NCI-H1694 treated with DMSO at 0.1 percent for 48 hours (cell line): ENCODE data around the gene REEP2.
"Not testable (repeated sequence)": the region's sequence is repeated elsewhere in the genome, so short reads cannot be mapped to it uniquely, and the experiment has no call there.

Source experiments
- DNase-seq: peaks from one replicate; lab custom pipeline; 2025; lab: John Stamatoyannopoulos, UW

The REEP2 gene

DNA sequence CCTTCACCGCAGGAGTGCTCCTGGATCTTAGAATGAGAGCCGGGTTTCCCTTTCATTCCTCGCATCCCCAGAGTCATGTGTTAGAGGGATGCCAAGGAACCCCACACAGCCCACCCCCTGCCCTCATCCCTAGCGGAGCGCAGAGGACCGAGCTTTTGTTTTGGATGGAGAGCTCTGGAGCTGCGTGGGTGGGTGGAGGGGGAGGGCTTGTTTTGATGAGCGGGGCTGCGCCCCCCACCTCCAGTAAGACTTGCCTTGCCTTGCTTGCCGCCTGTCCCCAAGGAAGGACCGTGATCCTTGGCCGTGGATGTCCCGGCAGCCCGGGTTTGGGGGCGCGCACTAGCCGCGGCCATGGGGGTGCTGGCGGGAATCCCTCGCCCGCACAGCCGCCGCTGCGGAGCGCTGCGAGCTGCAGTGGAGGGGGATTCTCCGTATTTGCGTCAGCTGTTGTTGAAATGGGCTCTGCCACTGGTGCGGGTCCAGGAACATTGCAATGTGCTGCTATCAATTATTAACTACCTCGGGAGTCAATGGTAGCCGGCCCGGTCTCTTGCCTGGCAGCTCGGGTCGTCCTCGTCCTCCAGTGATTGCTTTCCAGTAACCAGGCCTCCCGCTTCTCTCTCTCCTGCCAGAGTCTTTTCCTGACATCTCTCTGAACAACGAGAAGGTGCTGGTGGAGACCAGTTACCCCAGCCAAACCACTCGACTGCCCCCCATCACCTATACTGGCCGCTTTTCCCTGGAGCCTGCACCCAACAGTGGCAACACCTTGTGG, 27.5 kb downstream of the REEP2 start:
- no peak for DNase-seq

DNA sequence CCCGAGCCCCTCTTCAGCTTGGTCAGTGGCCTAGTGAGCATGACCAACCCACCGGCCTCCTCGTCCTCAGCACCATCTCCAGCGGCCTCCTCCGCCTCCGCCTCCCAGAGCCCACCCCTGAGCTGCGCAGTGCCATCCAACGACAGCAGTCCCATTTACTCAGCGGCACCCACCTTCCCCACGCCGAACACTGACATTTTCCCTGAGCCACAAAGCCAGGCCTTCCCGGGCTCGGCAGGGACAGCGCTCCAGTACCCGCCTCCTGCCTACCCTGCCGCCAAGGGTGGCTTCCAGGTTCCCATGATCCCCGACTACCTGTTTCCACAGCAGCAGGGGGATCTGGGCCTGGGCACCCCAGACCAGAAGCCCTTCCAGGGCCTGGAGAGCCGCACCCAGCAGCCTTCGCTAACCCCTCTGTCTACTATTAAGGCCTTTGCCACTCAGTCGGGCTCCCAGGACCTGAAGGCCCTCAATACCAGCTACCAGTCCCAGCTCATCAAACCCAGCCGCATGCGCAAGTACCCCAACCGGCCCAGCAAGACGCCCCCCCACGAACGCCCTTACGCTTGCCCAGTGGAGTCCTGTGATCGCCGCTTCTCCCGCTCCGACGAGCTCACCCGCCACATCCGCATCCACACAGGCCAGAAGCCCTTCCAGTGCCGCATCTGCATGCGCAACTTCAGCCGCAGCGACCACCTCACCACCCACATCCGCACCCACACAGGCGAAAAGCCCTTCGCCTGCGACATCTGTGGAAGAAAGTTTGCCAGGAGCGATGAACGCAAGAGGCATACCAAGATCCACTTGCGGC, 28.2 kb downstream of the REEP2 start:
- no peak for DNase-seq

DNA sequence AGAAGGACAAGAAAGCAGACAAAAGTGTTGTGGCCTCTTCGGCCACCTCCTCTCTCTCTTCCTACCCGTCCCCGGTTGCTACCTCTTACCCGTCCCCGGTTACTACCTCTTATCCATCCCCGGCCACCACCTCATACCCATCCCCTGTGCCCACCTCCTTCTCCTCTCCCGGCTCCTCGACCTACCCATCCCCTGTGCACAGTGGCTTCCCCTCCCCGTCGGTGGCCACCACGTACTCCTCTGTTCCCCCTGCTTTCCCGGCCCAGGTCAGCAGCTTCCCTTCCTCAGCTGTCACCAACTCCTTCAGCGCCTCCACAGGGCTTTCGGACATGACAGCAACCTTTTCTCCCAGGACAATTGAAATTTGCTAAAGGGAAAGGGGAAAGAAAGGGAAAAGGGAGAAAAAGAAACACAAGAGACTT, 28.9 kb downstream of the REEP2 start:
- no peak for DNase-seq

DNA sequence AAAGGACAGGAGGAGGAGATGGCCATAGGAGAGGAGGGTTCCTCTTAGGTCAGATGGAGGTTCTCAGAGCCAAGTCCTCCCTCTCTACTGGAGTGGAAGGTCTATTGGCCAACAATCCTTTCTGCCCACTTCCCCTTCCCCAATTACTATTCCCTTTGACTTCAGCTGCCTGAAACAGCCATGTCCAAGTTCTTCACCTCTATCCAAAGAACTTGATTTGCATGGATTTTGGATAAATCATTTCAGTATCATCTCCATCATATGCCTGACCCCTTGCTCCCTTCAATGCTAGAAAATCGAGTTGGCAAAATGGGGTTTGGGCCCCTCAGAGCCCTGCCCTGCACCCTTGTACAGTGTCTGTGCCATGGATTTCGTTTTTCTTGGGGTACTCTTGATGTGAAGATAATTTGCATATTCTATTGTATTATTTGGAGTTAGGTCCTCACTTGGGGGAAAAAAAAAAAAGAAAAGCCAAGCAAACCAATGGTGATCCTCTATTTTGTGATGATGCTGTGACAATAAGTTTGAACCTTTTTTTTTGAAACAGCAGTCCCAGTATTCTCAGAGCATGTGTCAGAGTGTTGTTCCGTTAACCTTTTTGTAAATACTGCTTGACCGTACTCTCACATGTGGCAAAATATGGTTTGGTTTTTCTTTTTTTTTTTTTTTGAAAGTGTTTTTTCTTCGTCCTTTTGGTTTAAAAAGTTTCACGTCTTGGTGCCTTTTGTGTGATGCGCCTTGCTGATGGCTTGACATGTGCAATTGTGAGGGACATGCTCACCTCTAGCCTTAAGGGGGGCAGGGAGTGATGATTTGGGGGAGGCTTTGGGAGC, 29.5 kb downstream of the REEP2 start:
- no peak for DNase-seq

DNA sequence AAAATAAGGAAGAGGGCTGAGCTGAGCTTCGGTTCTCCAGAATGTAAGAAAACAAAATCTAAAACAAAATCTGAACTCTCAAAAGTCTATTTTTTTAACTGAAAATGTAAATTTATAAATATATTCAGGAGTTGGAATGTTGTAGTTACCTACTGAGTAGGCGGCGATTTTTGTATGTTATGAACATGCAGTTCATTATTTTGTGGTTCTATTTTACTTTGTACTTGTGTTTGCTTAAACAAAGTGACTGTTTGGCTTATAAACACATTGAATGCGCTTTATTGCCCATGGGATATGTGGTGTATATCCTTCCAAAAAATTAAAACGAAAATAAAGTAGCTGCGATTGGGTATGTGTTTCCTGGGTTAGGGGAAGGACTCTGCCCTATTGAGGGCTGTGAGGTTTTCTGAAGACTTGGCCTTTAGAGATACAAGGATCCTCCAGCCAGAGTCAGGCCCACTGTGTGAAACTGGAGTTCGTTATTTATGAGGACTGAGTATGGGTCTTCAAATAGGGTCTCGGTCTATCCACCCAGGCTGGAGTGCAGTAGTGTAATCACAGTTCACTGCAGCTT, 30.2 kb downstream of the REEP2 start:
- DNase-seq: no peak

DNA sequence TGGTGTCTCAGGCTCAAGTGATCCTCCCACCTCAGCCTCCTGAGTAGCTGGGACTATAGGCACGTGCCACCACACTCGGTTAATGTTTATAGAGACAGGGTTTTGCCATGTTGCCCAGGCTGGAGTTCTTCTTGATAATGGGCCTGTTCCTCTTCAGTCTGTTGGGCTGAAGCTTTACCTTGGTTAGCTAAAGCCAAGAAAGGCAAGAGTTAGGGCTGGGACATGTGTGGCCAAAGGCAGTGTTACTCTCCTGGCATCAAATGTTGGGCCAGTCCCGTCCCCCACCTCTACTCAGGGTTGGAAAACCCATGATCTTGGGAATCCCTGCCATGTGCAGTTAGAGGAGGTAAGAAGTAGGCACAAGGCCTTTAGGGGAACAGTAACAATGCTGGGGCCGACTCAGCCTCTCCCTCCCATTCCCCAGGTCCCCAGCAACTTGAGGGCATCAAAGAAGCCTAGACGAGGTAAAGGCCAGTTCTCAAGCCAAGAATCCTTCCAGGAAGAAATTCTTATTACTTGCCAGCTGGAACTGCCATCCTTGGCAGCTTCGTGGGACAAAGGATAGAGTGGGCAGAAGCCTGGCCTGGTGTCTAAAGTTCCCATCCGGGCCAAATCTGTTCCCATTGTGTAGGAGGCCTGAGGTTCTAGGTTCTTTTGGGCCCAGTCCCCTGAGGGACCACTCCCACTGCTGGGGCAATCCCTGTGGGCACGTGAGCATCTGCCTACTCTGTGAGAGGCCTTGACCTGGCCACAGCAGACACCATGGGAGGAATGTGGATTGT, 30.9 kb downstream of the REEP2 start:
- DNase-seq: no peak

DNA sequence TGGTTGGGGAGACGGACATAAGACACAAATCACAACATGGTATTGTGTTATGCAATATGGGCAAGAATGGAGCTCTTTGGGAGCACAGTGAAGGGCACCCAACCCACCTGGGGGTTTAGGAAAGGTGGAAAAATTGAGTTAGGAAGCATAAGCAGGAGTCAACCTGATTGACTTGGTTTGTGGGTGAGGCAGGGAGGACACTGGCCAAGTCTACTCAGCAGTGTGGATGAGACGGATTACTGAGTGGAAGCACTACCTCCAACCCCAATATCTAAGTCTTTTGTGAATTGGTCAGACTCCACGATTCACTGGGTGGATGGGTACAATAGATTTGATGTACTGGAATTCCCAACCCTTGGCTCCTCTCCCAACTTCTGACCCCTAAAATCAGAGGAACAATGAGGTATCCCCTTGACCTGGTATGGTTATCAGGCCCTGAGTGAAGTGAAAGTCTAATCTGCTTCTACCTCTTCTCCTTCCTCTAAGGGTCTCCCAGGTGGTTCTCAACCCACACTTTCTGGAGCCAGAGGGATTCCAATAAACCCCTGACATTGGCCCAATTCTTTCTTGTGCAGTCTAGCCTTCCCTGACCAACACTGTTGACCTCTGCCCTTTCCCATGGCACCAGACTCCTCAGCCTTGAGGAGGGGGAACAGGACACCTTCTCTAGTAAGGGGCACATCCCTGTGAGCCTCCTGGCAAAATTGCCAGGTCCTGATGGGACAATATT, 31.6 kb downstream of the REEP2 start:
- DNase-seq: no peak

DNA sequence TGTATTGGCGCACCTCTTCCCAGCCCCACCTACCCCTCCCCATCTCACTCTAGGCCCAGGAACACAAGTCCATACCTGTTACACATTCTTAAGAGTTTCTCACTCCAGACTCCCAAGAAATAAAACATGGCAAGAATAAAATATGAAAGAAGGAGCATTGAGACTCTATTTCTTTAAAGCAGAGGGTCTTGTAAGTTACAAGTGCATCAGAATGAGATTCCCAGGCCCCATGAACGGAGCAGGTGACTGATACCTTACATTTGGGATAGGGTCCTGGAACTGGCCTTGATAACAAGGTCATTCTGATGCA, 32.1 kb downstream of the REEP2 start:
- DNase-seq: no peak

DNA sequence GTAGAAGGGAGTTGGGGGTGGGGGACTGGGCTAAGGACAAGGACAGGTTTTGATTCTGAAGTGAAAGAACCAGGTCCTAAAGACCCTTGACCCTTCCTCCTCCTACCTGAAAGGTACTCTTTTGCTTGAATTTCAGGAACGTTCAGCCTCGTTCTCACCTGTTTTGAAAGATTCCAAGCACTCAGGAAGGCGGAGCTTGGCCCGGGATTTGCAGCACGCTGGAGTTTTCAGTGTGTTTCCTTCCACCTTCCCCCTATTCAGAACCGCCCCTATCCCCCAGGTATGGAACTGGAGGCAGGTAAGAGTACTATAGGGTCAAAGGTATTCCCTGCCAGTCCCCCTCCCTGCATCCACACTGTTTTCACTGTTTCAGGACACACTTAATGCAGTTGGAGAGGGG, 33.5 kb downstream of the REEP2 start:
- DNase-seq: no peak

DNA sequence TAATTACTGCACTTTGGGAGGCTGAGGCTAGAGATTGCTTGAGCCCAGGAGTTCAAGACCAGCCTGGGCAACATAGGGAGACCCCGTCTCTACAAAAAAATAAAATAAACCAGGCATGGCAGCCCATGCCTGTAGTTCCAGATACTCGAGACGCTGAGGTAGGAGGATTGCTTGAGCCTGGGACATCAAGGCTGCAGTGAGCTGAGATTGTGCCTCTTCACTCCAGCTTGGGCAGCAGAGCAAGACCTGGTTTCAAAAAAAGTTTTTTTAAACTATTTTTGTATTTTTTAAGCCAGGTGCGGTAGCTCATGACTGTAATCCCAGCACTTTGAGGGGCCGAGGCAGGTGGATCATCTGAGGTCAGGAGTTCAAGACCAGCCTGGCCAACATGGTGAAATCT, 34.3 kb downstream of the REEP2 start:
- not testable (repeated sequence) for DNase-seq

DNA sequence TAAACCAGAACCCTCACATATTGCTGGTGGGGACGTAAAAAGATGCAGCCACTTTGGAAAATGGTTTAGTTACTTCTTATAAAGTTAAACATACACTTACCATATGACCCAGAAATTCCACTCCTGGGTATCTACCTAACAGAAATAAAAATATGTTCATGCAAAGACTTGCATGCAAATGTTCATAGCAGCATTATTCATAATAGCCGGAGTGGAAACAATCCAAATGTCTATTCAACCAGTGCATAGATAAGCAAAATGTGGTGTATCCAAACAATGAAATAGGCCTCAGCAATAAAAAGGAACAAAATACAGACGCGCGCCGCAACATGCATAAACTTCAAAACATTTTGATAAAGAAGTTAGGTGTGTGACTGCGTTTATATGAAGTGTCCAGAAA, 38.1 kb downstream of the REEP2 start:
- DNase-seq: no peak

DNA sequence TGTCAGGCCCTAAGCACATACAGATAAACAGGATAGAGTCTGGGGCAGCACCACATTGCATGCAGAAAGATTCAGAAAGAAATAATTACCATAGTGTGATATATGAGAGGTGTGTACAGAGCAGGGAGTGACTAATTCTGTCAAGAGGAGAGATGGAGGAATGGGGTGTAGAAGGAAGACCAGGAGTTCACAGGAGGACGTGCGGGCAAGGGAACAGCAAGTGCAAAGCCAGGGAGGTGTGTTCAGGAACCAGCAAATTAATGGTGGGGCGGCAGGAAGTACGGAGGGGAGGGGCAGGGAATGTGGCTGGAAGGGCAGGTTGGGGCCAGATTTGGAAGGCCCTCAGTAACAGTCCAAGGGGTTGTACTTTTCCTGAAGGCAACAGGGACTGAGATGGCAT, 43.8 kb downstream of the REEP2 start:
- no peak for DNase-seq

DNA sequence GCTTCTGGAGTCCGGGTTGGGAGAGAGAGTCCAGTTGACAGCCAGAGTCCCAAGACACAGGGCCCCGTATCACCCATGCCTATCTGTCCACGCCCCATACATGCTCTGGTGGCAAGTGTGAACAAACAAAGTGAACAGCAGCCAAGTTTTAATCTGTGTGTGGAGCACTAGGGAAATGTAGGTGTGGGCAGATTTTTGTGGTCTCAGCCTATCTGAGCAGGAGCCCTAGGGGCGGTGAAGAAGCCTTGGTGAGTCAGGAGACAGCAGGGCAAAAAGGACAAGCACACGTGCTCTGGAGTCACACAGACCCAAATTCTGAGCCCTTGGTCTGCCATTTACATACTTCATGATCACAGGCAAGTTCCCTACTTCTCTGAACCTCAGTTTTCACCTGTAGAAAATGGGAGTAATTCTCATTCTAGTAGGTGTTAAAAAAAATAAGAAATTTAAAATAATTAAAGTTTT, 49.7 kb downstream of the REEP2 start:
- DNase-seq: no peak

DNA sequence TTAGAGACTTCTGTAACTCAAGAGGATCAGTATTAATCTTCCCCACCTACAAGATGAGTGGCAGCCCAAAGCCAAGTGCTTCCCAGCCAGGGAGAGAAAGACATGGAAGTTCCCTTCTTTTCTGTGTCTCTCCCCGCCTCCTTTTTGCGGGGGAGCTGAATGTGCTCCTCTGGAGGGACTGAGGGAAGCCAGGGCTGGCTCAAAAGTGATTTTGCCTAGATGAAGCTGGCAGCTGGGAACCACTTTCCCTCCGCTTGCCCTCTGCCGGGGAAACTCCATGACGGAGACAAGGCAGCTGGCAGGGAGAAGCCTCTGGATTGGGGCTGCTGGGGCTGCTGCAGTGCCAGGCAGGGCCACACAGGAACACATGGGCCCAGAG, 50.8 kb downstream of the REEP2 start:
- peak; percentile 31 for DNase-seq

DNA sequence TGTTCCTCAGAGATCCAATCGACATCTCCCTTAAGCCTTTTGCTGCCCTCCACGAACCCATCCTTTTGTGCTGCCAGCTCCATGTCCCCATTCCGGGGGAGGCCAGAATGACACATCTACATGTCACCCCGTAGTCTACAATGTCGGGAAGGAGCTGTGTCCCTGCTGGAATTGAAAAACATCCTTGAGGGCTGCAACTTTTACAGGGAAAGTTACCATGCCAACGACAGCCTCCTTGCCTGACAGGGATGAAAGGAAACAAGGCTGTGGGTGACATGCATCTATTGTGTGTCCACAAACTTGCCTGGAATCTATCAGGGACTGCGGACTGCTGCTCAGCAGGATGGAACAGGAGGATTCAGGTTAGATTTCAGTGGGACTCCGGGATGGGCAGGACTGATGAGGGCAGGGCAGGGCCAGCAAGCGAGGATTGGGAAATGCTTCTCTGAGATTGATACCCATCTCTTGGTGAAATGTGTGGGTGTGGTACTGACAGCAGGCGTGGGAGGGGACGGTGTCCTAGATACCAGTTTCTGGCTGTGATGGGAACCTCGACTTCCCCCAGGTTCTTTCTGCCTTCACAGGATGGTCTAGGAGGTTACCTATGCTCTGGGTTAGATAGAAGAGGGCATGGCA, 51.9 kb downstream of the REEP2 start:
- no peak for DNase-seq

DNA sequence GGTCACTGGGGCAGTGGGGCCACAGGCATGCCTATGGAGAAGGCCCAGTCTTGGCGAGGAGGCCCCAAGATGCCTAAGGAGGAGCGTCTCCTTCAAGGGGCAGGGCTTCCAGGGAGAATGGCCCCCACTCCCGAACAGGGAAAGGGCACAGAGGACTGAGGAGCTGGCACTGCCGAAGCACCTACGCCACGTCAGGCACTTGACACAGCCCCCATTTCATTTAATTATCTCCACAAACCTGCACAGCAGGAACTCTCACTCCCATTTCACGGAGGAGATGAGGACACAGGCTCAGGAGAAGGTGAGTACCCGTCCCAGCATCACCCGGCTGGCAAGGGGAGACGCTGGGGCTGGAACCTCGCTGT, 52.4 kb downstream of the REEP2 start:
- no peak for DNase-seq

DNA sequence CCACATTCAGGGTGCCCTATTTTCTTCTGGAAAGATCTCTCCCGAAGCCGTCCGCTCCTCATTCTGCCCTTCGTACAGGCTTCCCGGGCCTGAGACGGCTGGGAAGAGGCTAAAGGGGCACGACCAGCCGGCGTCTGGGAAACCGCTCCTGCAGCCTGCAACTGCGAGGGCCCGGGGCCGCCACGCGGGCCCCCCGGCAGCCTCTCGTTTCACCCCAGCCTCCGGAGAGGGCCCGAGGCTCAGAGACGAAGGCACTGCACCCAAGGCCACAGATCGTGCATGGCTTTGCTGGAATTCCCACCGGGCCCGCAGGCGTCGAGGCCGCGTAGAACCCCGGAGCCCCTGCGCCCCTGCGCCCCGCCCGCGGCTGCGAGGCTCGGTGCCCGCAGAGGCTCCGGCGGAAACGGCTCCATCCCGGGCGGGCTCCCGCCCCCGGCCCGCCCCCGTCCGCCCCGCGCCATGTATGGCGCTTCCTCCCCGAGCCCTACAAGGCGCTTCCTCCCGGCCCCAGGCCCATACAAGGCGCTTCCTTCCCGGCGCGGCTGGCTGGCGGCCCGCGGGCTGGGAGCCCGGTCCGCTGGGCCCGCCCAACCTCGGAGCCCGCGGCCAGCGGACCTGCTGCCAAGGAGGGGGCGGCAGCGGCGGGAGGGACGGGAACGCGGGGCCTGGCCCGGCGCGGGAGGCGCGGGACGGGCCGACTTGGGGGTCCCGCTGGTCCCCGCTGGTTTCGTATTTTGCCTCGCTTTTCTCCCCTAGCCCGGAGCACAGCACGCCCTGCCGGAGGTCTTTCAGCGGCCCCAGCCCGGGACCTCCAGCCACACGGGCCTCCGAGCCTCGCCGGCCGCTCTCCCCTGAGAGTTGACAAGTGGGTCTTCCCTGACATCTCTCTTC, 53.1 kb downstream of the REEP2 start:
- DNase-seq: peak; percentile 63

DNA sequence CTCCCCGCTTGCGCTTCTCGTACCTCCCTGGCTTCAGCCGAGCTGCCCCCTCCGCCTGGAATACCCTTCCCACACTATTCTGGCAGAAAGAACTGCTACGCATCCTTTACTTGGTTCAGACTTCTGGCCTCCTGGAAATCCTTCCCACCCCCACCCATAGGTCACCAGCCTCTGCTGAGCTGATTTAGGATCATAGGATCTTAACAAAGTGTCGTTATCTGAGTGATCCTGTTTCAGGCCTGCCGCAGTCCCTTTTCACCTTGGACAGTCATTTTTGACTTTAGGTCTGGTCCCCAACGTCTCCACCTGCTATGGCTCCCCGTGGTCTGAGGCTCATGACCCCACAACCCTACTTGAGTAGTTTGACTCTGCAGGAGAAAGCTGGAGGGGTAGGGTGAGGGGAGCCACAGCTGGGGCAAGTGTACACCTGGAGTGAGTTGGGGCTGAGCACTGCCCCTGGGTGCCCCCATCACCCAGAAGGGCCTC, 53.7 kb downstream of the REEP2 start:
- DNase-seq: no peak

DNA sequence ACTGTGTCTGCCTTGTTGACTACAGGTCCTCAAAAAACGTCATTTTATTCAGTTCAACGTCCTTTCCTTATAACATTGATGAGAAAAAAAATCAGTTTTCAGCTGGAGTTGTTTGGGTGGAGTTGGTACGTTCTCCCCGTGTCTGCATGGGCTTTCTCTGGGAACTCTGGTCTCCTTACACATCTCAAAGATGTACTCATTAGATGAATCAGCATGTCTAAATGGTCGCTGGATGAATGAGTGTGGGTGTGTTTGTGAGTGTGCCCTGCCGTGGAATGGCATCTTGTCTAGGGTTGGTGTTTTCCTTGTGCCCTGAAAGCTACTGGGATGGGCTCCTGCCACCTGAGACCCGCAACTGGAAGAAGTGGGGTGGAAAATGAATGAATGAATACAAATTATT, 56.5 kb downstream of the REEP2 start:
- DNase-seq: no peak
